Esophagus squamous epithelium (tissue), 5 donors: ENCODE results near the gene CLCF1. TPM values are rescaled to one million over a fixed set of nuclear protein-coding genes. Genes with fewer than 3 reads are reported as not detected.

Experiments used
- DNase-seq: peaks from one replicate; lab custom pipeline; 2025; lab: John Stamatoyannopoulos, UW
- H3K27ac ChIP-seq, 4 donors: fragments of 200-600 bp; sonication (generic); one replicate each; pipeline ENCODE4 v1.5.1; 2016 to 2019; ENCODE audit warnings: mild to moderate bottlenecking in 1 of 4
- H3K27me3 ChIP-seq, 4 donors: fragments of 200-600 bp; sonication (generic); 1 replicate in 3 of 4; 2 replicates in 1 of 4; pipeline versions ENCODE4 v1.5.1 to v1.6.0; 2017 to 2021; ENCODE audit warnings: antibody characterized with exemption in 1 of 4
- H3K36me3 ChIP-seq, 3 donors: fragments of 200-600 bp; sonication (generic); one replicate each; pipeline ENCODE4 v1.5.1; 2016 to 2019
- H3K4me1 ChIP-seq, 3 donors: fragments of 200-600 bp; sonication (generic); one replicate each; pipeline ENCODE4 v1.5.1; 2017 to 2019
- H3K4me3 ChIP-seq, 4 donors: fragments of 200-600 bp; sonication (generic); 1 replicate in 3 of 4; 2 replicates in 1 of 4; pipeline ENCODE4 v1.5.1; 2016 to 2019; ENCODE audit warnings: mild to moderate bottlenecking in 2 of 4, moderate library complexity in 1 of 4
- H3K9me3 ChIP-seq, 3 donors: fragments of 200-600 bp; sonication (generic); one replicate each; pipeline ENCODE4 v1.5.1; 2016 to 2019
- CTCF ChIP-seq, 6 experiments: fragments of 450-650 bp in 4 of 6; fragments of 200-600 bp in 2 of 6; sonication (generic) in 2 of 6; IDR thresholded peaks; one replicate each; pipeline ENCODE4 v1.5.1; 2016 to 2019; ENCODE audit warnings: antibody characterized with exemption in 6 of 6, mild to moderate bottlenecking in 4 of 6, moderate library complexity in 4 of 6
- POLR2A ChIP-seq, 4 donors: fragments of 450-650 bp; IDR thresholded peaks; one replicate each; pipeline ENCODE4 v1.6.1; 2017; ENCODE audit warnings: antibody characterized with exemption in 4 of 4, mild to moderate bottlenecking in 4 of 4, moderate library complexity in 3 of 4
- WGBS, 2 donors: methylation state at CpG; one replicate each; pipeline ENCODE4 v1.1.5; 2018; 5-methylcytosine and 5-hydroxymethylcytosine counted together
- intact Hi-C: fragments of 100-400 bp; cut with DNase I; formaldehyde crosslinking; loops from one replicate; pipeline ENCODE4 v1.15.0; 2022
- total RNA-seq, 4 donors: library from RNA; depleted of rRNA; stranded (reverse); fragments of >200 nt; gene quantifications; one replicate each; pipeline ENCODE4 v1.1.0, GENCODE V29; 2016
- donor health status: DM: yes; HTN: yes; CAD: no.

CLCF1 gene
- total RNA-seq, 4 donors from 2014 or later = 2.3 to 6.8 (median 2.7) TPM

GRCh38 chr11:67368621-67369020 is 4.8 kb downstream of the CLCF1 start:
- 73 to 74% methylated on average over 3 of the region's 3 CpGs for WGBS, 2 donors
- peaks cover 44 to 91% (median 54%) of the 10 kb centered on the region in 3 donors for H3K4me1 ChIP-seq
- H3K27me3 ChIP-seq = no peaks in the 10 kb centered on the region
- H3K27ac ChIP-seq = peak overlapping the region in 1 of 4 donors; percentile 78
- intact Hi-C loops = no loop called here
- no peak for TF ChIP-seq POLR2A (IDR thresholded peaks at IDR 0.05)
- no peak for TF ChIP-seq CTCF (IDR thresholded peaks at IDR 0.05)
- DNase-seq = no peak
- peaks cover 0 to 16% (median 0%) of the 10 kb centered on the region in 3 donors for H3K36me3 ChIP-seq
- no peaks in the 10 kb centered on the region for H3K9me3 ChIP-seq
- no peak overlapping the region for H3K4me3 ChIP-seq

GRCh38 chr11:67367761-67368227 is 5.6 kb downstream of the CLCF1 start:
- Histone ChIP-seq H3K27ac (peak overlapping the region in 2 of 4 donors; percentile 77 to 78), H3K27me3 (no peaks in the 10 kb centered on the region)
- TF ChIP-seq POLR2A (IDR thresholded peaks at IDR 0.05) (no peak), CTCF (IDR thresholded peaks at IDR 0.05) (no peak)

GRCh38 chr11:67366961-67367760 is 6.2 kb downstream of the CLCF1 start:
- intact Hi-C loops = no loop called here
- Histone ChIP-seq H3K4me3 (peak overlapping the region in 1 of 4 donors; percentile 3), H3K36me3 (peaks cover 0 to 16% (median 0%) of the 10 kb centered on the region in 3 donors), H3K4me1 (peaks cover 39 to 82% (median 51%) of the 10 kb centered on the region in 3 donors), H3K27ac (peak overlapping the region in 3 of 4 donors; percentile 40 to 78 (median 77)), H3K9me3 (no peaks in the 10 kb centered on the region), H3K27me3 (no peaks in the 10 kb centered on the region)
- no peak for DNase-seq
- TF ChIP-seq POLR2A (IDR thresholded peaks at IDR 0.05) (no peak), CTCF (IDR thresholded peaks at IDR 0.05) (no peak)
- 19 to 40% methylated on average over 1 to 9 of the region's 25 CpGs for WGBS, 2 donors

More at GRCh38 chr11:67367761-67368227, 5.6 kb downstream of the CLCF1 start:
- DNase-seq = no peak
- peaks cover 44 to 84% (median 52%) of the 10 kb centered on the region in 3 donors for H3K4me1 ChIP-seq
- H3K9me3 ChIP-seq = no peaks in the 10 kb centered on the region
- intact Hi-C loops = no loop called here
- WGBS, 2 donors = 27 to 47% methylated on average over 6 to 7 of the region's 7 CpGs
- no peak overlapping the region for H3K4me3 ChIP-seq
- peaks cover 0 to 16% (median 0%) of the 10 kb centered on the region in 3 donors for H3K36me3 ChIP-seq

GRCh38 chr11:67366546-67366945 is 6.9 kb downstream of the CLCF1 start:
- peak overlapping the region in 3 of 4 donors; percentile 40 to 78 (median 77) for H3K27ac ChIP-seq
- H3K4me1 ChIP-seq = peaks cover 34 to 81% (median 45%) of the 10 kb centered on the region in 3 donors
- DNase-seq = no peak
- H3K9me3 ChIP-seq = no peaks in the 10 kb centered on the region
- intact Hi-C loops = no loop called here
- H3K27me3 ChIP-seq = no peaks in the 10 kb centered on the region
- H3K36me3 ChIP-seq = peaks cover 0 to 16% (median 0%) of the 10 kb centered on the region in 3 donors
- 20 to 40% methylated on average over 8 of the region's 8 CpGs for WGBS, 2 donors
- TF ChIP-seq CTCF (IDR thresholded peaks at IDR 0.05) = no peak
- no peak for TF ChIP-seq POLR2A (IDR thresholded peaks at IDR 0.05)
- peak overlapping the region in 1 of 4 donors; percentile 3 for H3K4me3 ChIP-seq
